ENCODE data around the gene HSDL1. TPM values are rescaled to one million over a fixed set of nuclear protein-coding genes. Genes with fewer than 3 reads are reported as not detected.
A peak's percentile ranks its signal among the peaks of the same experiment; 100 is the strongest.

The HSDL1 gene
- total RNA-seq, 1 donor = 18.7 TPM

GRCh38 chr16:84150926-84151325, 5.9 kb upstream of the HSDL1 start:
- DNase-seq (ENCODE audit: low read depth) = no peak
- TF ChIP-seq, protein P1, sequence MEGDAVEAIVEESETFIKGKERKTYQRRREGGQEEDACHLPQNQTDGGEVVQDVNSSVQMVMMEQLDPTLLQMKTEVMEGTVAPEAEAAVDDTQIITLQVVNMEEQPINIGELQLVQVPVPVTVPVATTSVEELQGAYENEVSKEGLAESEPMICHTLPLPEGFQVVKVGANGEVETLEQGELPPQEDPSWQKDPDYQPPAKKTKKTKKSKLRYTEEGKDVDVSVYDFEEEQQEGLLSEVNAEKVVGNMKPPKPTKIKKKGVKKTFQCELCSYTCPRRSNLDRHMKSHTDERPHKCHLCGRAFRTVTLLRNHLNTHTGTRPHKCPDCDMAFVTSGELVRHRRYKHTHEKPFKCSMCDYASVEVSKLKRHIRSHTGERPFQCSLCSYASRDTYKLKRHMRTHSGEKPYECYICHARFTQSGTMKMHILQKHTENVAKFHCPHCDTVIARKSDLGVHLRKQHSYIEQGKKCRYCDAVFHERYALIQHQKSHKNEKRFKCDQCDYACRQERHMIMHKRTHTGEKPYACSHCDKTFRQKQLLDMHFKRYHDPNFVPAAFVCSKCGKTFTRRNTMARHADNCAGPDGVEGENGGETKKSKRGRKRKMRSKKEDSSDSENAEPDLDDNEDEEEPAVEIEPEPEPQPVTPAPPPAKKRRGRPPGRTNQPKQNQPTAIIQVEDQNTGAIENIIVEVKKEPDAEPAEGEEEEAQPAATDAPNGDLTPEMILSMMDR (IDR thresholded peaks at IDR 0.05; ENCODE audit: insufficient read depth, low read length) = no peak
- no peak overlapping the region for H3K4me3 ChIP-seq (ENCODE audit: low read depth, low read length)

GRCh38 chr16:84144209-84144858, 643 bp downstream of the HSDL1 start:
- TF ChIP-seq, protein P1 (IDR thresholded peaks at IDR 0.05; ENCODE audit: insufficient read depth, low read length) = no peak
- peak; percentile 10 for DNase-seq (ENCODE audit: low read depth)
- peak overlapping the region; percentile 86 for H3K4me3 ChIP-seq (ENCODE audit: low read depth, low read length)

DNA sequence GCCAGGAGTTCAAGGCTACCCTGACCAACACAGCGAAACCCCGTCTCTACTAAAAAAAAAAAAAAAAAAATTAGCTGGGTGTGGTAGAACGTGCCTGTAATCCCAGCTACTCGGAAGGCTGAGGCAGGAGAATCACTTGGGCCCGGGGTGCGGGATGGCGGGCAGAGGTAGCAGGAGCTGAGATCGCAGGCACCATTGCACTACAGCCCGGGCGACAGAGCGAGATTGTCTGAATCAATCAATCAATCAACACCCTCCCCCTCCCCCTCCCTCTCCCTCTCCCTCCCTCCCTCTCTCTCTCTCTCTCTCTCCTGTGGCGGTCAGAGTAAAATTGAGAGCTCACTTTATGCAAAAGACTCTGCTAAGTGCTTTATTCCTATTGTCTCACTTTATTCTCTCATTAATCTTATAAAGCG, 1.2 kb downstream of the HSDL1 start:
- DNase-seq (ENCODE audit: low read depth) = no peak
- H3K4me3 ChIP-seq (ENCODE audit: low read depth, low read length) = peak overlapping the region; percentile 86
- TF ChIP-seq, protein P1 (IDR thresholded peaks at IDR 0.05; ENCODE audit: insufficient read depth, low read length) = no peak

GRCh38 chr16:84143081-84143480, 1.9 kb downstream of the HSDL1 start:
- no peak overlapping the region for H3K4me3 ChIP-seq (ENCODE audit: low read depth, low read length)
- TF ChIP-seq, protein P1 (IDR thresholded peaks at IDR 0.05; ENCODE audit: insufficient read depth, low read length) = no peak
- DNase-seq (ENCODE audit: low read depth) = no peak

- no peak overlapping the region for H3K4me3 ChIP-seq (ENCODE audit: low read depth, low read length)
- DNase-seq (ENCODE audit: low read depth) = no peak
- TF ChIP-seq, protein P1 (IDR thresholded peaks at IDR 0.05; ENCODE audit: insufficient read depth, low read length) = no peak
Observed at GRCh38 chr16:84141143-84141670, 3.8 kb downstream of the HSDL1 start.

- H3K4me3 ChIP-seq (ENCODE audit: low read depth, low read length) = no peak overlapping the region
- DNase-seq (ENCODE audit: low read depth) = no peak
- TF ChIP-seq, protein P1 (IDR thresholded peaks at IDR 0.05; ENCODE audit: insufficient read depth, low read length) = no peak
Observed at GRCh38 chr16:84139628-84140258, 5.2 kb downstream of the HSDL1 start.

All from fibroblast of the aortic adventitia (primary cell).